ENCODE measurements around the gene ZNF567.

DNA sequence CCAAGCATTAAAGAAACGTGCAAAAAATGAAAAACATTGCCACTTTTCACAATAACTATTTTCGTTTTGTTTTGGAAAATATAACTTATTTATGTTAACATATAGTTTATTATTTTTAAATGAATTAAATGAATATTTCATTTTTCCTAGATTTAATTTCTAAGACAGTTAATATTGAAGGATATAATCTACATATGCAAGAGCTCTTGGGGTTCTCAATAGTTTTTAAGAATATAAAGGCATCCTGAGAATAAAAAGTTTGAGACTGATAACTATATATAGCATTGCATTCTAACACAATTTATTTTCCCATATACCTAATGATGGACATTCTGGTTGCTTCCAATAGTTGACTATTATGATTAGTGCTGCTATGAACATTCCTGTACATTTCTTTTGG is 40.7 kb upstream of the ZNF567 start:
- TF ChIP-seq, protein P1, sequence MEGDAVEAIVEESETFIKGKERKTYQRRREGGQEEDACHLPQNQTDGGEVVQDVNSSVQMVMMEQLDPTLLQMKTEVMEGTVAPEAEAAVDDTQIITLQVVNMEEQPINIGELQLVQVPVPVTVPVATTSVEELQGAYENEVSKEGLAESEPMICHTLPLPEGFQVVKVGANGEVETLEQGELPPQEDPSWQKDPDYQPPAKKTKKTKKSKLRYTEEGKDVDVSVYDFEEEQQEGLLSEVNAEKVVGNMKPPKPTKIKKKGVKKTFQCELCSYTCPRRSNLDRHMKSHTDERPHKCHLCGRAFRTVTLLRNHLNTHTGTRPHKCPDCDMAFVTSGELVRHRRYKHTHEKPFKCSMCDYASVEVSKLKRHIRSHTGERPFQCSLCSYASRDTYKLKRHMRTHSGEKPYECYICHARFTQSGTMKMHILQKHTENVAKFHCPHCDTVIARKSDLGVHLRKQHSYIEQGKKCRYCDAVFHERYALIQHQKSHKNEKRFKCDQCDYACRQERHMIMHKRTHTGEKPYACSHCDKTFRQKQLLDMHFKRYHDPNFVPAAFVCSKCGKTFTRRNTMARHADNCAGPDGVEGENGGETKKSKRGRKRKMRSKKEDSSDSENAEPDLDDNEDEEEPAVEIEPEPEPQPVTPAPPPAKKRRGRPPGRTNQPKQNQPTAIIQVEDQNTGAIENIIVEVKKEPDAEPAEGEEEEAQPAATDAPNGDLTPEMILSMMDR (IDR thresholded peaks at IDR 0.05): no peak
- TF ChIP-seq POLR2A (IDR thresholded peaks at IDR 0.05) (no peak), POLR2AphosphoS5 (IDR thresholded peaks at IDR 0.05) (no peak)

All from stomach (tissue), 4 donors.